ENCODE results near the gene MORF4L2. TPM values are rescaled to one million over a fixed set of nuclear protein-coding genes. Genes with fewer than 3 reads are reported as not detected.
A peak's percentile ranks its signal among the peaks of the same experiment; 100 is the strongest.
"Not testable (repeated sequence)": the region's sequence is repeated elsewhere in the genome, so short reads cannot be mapped to it uniquely, and the experiment has no call there.

The MORF4L2 gene
- polyA plus RNA-seq, 1 of the 3 experiments (the other 2 are of a cell fraction), result 221 TPM

DNA sequence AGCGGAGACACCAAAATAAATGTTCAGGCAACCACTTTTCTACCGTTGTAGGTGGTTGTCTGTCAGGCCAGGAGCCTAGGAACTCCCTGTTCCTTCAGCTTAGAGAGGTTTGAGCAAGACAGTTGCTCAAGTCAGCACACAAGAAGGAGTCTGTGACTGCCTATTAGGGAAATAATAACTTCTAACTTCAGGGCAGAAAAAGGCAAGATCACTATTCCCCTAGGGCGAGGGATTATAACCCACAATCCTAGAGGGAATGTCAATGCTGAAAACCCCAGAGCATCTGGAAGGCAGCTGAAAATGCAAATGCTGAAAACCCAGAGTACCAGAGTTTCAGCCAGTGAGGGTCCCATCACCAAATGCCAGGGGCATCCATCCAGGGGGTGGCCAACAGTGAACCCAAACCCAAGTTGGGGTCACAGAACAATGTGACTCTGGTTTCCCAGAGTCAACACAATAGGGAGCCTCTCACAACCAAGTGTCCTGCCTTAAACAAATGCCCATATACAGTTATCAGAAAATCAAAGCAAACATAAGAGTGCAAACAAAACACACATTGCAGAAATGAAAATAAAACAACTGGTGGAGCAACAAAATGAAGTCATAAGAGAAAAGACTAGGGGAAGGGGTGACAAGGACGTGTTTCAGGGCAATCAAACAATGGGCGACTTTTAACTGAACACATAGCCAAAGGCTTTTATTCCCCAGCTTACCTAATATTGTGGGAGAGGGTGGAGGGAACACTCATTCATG is 27.6 kb downstream of the MORF4L2 start:
- no peak overlapping the region for H3K27ac ChIP-seq (ENCODE audit: low read depth in 2 of 2, low read length in 1 of 2)
- WGBS (ENCODE audit: low lambda C conversion rate), result 50% methylated on average over 5 of the region's 5 CpGs
- H4K20me1 ChIP-seq (ENCODE audit: insufficient read depth), result no peaks in the 10 kb centered on the region
- no peaks in the 10 kb centered on the region for H3K4me1 ChIP-seq (ENCODE audit: control insufficient read depth in 1 of 2, insufficient read depth in 2 of 2, low read depth in 1 of 2, low read length in 1 of 2)
- TF ChIP-seq, protein P1, sequence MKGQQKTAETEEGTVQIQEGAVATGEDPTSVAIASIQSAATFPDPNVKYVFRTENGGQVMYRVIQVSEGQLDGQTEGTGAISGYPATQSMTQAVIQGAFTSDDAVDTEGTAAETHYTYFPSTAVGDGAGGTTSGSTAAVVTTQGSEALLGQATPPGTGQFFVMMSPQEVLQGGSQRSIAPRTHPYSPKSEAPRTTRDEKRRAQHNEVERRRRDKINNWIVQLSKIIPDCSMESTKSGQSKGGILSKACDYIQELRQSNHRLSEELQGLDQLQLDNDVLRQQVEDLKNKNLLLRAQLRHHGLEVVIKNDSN (IDR thresholded peaks at IDR 0.05; ENCODE audit: borderline replicate concordance, low read depth), result no peak
- TF ChIP-seq SIN3A (IDR thresholded peaks at IDR 0.05; ENCODE audit: borderline replicate concordance, low read depth, low read length), result no peak
- TF ChIP-seq ELF1 (IDR thresholded peaks at IDR 0.05), result no peak
- TF ChIP-seq GATA2 (CRISPR knock-in tag; IDR thresholded peaks at IDR 0.05), result no peak
- no peak for TF ChIP-seq FOXJ3 (CRISPR knock-in tag; IDR thresholded peaks at IDR 0.05)
- TF ChIP-seq, protein P2, sequence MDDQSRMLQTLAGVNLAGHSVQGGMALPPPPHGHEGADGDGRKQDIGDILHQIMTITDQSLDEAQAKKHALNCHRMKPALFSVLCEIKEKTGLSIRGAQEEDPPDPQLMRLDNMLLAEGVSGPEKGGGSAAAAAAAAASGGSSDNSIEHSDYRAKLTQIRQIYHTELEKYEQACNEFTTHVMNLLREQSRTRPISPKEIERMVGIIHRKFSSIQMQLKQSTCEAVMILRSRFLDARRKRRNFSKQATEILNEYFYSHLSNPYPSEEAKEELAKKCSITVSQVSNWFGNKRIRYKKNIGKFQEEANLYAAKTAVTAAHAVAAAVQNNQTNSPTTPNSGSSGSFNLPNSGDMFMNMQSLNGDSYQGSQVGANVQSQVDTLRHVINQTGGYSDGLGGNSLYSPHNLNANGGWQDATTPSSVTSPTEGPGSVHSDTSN (IDR thresholded peaks at IDR 0.05), result no peak
- TF ChIP-seq, protein P3, sequence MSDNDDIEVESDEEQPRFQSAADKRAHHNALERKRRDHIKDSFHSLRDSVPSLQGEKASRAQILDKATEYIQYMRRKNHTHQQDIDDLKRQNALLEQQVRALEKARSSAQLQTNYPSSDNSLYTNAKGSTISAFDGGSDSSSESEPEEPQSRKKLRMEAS (IDR thresholded peaks at IDR 0.05; ENCODE audit: low read depth), result no peak
- no peak for TF ChIP-seq FOSL2 (IDR thresholded peaks at IDR 0.05; ENCODE audit: borderline replicate concordance, low read depth)
- TF ChIP-seq GABPA (IDR thresholded peaks at IDR 0.05; ENCODE audit: low read depth), result no peak
- TF ChIP-seq NFIC (IDR thresholded peaks at IDR 0.05; ENCODE audit: borderline replicate concordance), result no peak
- TF ChIP-seq SMC3 (IDR thresholded peaks at IDR 0.05; ENCODE audit: low read depth, low read length), result no peak
- no peak for TF ChIP-seq EZH2phosphoT487 (IDR thresholded peaks at IDR 0.05; ENCODE audit: borderline replicate concordance, low read depth)
- TF ChIP-seq JUND (IDR thresholded peaks at IDR 0.05), result no peak
- no peaks in the 10 kb centered on the region for H3K9me3 ChIP-seq
- H3K9me2 ChIP-seq, result no peaks in the 10 kb centered on the region
- peaks cover 16% of the 10 kb centered on the region for H3F3A ChIP-seq (replicated peaks; ENCODE audit: insufficient read depth)
- no peak overlapping the region for H3K9ac ChIP-seq
- H3K4me3 ChIP-seq (ENCODE audit: low read depth in 2 of 2, low read length in 1 of 2), result no peak overlapping the region
- CTCF ChIA-PET, result interaction anchor here (1.6 kb wide), 1 partner anchor 29 kb away, joined by 3 read pairs; no protein-coding TSS in a partner anchor
- no peak overlapping the region for H3K4me2 ChIP-seq
- no peaks in the 10 kb centered on the region for H3K36me3 ChIP-seq (replicated peaks in 1 of 2; ENCODE audit: control insufficient read depth in 1 of 2, insufficient read depth in 2 of 2, low read length in 1 of 2)
- POLR2A ChIA-PET, result no interaction called here
- DNase-seq, result no peak
- H3K27me3 ChIP-seq (ENCODE audit: insufficient read depth), result peaks cover 4% of the 10 kb centered on the region; the same call in 1 of the 2 replicates
- H3K79me2 ChIP-seq (ENCODE audit: insufficient read depth), result no peaks in the 10 kb centered on the region
- H2AFZ ChIP-seq (ENCODE audit: low read depth), result no peak overlapping the region

DNA sequence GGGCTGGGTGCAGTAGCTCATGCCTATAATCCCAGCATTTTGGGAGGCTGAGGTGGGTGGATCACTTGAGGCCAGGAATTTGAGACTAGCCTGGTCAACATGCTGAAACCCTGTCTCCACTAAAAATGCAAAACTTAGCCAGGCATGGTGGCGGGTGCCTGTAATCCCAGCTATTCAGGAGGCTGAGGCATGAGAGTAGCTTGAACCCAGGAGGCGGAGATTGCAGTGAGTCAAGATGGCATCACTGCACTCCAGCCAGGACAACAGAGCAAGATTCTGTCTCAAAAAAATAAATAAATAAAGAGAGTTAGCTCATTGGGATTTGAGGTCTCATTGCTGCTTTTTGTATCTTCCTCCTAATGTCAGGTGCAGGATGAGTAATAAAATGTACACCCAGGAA is 29.4 kb downstream of the MORF4L2 start:
- H3K4me3 ChIP-seq (ENCODE audit: low read depth in 2 of 2, low read length in 1 of 2); H3K36me3 ChIP-seq (replicated peaks in 1 of 2; ENCODE audit: control insufficient read depth in 1 of 2, insufficient read depth in 2 of 2, low read length in 1 of 2); H3K4me2 ChIP-seq; H3K79me2 ChIP-seq (ENCODE audit: insufficient read depth); H3K9me2 ChIP-seq; H3K27me3 ChIP-seq (ENCODE audit: insufficient read depth); H3K4me1 ChIP-seq (ENCODE audit: control insufficient read depth in 1 of 2, insufficient read depth in 2 of 2, low read depth in 1 of 2, low read length in 1 of 2); H4K20me1 ChIP-seq (ENCODE audit: insufficient read depth); H3K9me3 ChIP-seq; DNase-seq; POLR2A ChIA-PET: not testable (repeated sequence)
- H3K27ac ChIP-seq (ENCODE audit: low read depth in 2 of 2, low read length in 1 of 2), result peak overlapping the region in 1 of 2 experiments; percentile 86; a peak in 2 of 4 replicates
- 0 out of 2 replicates have a peak overlapping the region, but pooled peaks have one; percentile 29 for H3K9ac ChIP-seq
- CTCF ChIA-PET, result interaction anchor here (1.0 to 1.2 kb wide), 2 partner anchors 27 to 52 kb away, joined by 3 read pairs; no protein-coding TSS in a partner anchor
- H3F3A ChIP-seq (replicated peaks; ENCODE audit: insufficient read depth), result peaks cover 12% of the 10 kb centered on the region
- 0 out of 4 replicates have a peak, but pooled peaks of 1 of the 2 experiments have one; percentile 5 for TF ChIP-seq EP300 (IDR thresholded peaks at IDR 0.05; ENCODE audit: borderline replicate concordance in 1 of 2, low read depth in 1 of 2, low read length in 1 of 2)
- WGBS (ENCODE audit: low lambda C conversion rate), result 37% methylated on average over 2 of the region's 2 CpGs
- H2AFZ ChIP-seq (ENCODE audit: low read depth), result 0 out of 2 replicates have a peak overlapping the region, but pooled peaks have one; percentile 0
